GM12878 (cell line): ENCODE data around the gene GRIK5. TPM values are rescaled to one million over a fixed set of nuclear protein-coding genes. Genes with fewer than 3 reads are reported as not detected.

Experiments used
- ATAC-seq: fragments of 200-7000 bp; cut with Tn5 transposase; 3 replicates; pipeline ENCODE4 v1.9.1; 2020; ENCODE audit warnings: mild to moderate bottlenecking, moderate library complexity
- BruUV-seq: library from RNA; stranded (reverse); fragments of 400-500 nt; replicated peaks from 2 replicates; lab custom pipeline; 2021; lab: Mats Ljungman, UMichigan
- CTCF ChIA-PET: fragments of 300-600 bp; sonication (Branson Sonifier 250); formaldehyde crosslinking; extraction: SDS; loops from one replicate; lab custom pipeline; 2021; ENCODE audit warnings: inconsistent platforms; lab: Yijun Ruan, JAX
- POLR2A ChIA-PET: fragments of 350-600 bp; formaldehyde crosslinking; extraction: SDS; loops from one replicate; lab custom pipeline; 2021; ENCODE audit warnings: inconsistent platforms; lab: Charles Lee
- RAD21 ChIA-PET: fragments of 300-600 bp; sonication (Branson Sonifier 250); formaldehyde crosslinking; loops from one replicate; lab custom pipeline; 2023; ENCODE audit warnings: antibody characterized with exemption; ENCODE audit not compliant: unreplicated experiment; lab: Charles Lee
- SMC1A ChIA-PET: fragments of 300-600 bp; sonication (Branson Sonifier 250); formaldehyde crosslinking; loops from one replicate; lab custom pipeline; 2023; ENCODE audit not compliant: unreplicated experiment, uncharacterized antibody; lab: Charles Lee
- DNase-seq: peaks from one replicate; pipeline ENCODE4 v3.0.0-alpha.2; 2011; ENCODE audit warnings: low read depth, low spot score
- FAIRE-seq: peaks from 3 replicates; lab custom pipeline; 2011; peaks lifted over from hg19 to GRCh38; lab: Jason Lieb, UNC
- H2AFZ ChIP-seq: 2 replicates; pipeline ENCODE4 v1.6.0; 2011; ENCODE audit warnings: low read depth, low read length, control low read depth; ENCODE audit not compliant: control insufficient read depth
- H3K27ac ChIP-seq: 2 replicates; pipeline ENCODE4 v1.5.1; 2011; ENCODE audit warnings: control low read depth; ENCODE audit not compliant: control insufficient read depth, insufficient read depth
- H3K27me3 ChIP-seq, 2 experiments: replicated peaks in 1 of 2; 2 replicates each; pipeline versions ENCODE4 v1.6.0 to v1.6.1; 2011; ENCODE audit warnings: low read length in 1 of 2; ENCODE audit not compliant: control insufficient read depth in 2 of 2, insufficient read depth in 2 of 2
- H3K36me3 ChIP-seq, 2 experiments: 2 replicates each; pipeline ENCODE4 v1.5.1; 2011; ENCODE audit warnings: low read length in 1 of 2; ENCODE audit not compliant: control insufficient read depth in 2 of 2, insufficient read depth in 2 of 2
- H3K4me1 ChIP-seq: 2 replicates; pipeline ENCODE4 v1.6.1; 2011; ENCODE audit warnings: mild to moderate bottlenecking, low read length, moderate library complexity, mixed read lengths; ENCODE audit not compliant: control insufficient read depth, insufficient read depth
- H3K4me2 ChIP-seq: 2 replicates; pipeline ENCODE4 v1.6.0; 2011; ENCODE audit warnings: control low read depth; ENCODE audit not compliant: control insufficient read depth, insufficient read depth
- H3K4me3 ChIP-seq: fragments of 200-600 bp; sonication (generic); 2 replicates; pipeline ENCODE4 v1.5.1; 2016
- H3K79me2 ChIP-seq: 2 replicates; pipeline ENCODE4 v1.6.0; 2011; ENCODE audit warnings: low read length; ENCODE audit not compliant: control insufficient read depth, insufficient read depth
- H3K9ac ChIP-seq: 2 replicates; pipeline ENCODE4 v1.8.0; 2011; ENCODE audit warnings: low read length, control low read depth, mixed read lengths; ENCODE audit not compliant: control insufficient read depth, insufficient read depth
- H3K9me3 ChIP-seq: replicated peaks from 3 replicates; pipeline ENCODE4 v1.5.1; 2011; ENCODE audit warnings: mild to moderate bottlenecking, low read length; ENCODE audit not compliant: control insufficient read depth, insufficient read depth
- H4K20me1 ChIP-seq: 2 replicates; pipeline ENCODE4 v1.6.0; 2011; ENCODE audit not compliant: control insufficient read depth, insufficient read depth
- ESRRA ChIP-seq: IDR thresholded peaks from 2 replicates; pipeline ENCODE4 v1.6.1; 2012; ENCODE audit warnings: mild to moderate bottlenecking, low read length, improper control_type of control experiment
- MYB ChIP-seq: fragments of 150-350 bp; IDR thresholded peaks from 2 replicates; pipeline ENCODE4 v1.6.1; 2014; ENCODE audit warnings: mild to moderate bottlenecking, low read depth, low read length, borderline replicate concordance
- MYC ChIP-seq: IDR thresholded peaks from 2 replicates; pipeline ENCODE4 v1.6.1; 2011; ENCODE audit warnings: mild to moderate bottlenecking, low read length, moderate library complexity, inconsistent platforms; ENCODE audit not compliant: insufficient read depth, insufficient replicate concordance, insufficient read length, severe bottlenecking
- PAX5 ChIP-seq: IDR thresholded peaks from 2 replicates; pipeline ENCODE4 v1.6.1; 2011; ENCODE audit warnings: low read depth, low read length, borderline replicate concordance
- REST ChIP-seq: IDR thresholded peaks from 2 replicates; pipeline ENCODE4 v1.6.1; 2012; ENCODE audit warnings: mild to moderate bottlenecking, low read depth, low read length
- SREBF1 ChIP-seq: IDR thresholded peaks from 2 replicates; pipeline ENCODE4 v1.6.1; 2012; ENCODE audit warnings: mild to moderate bottlenecking, low read length
- TCF3 ChIP-seq: IDR thresholded peaks from 2 replicates; pipeline ENCODE4 v1.6.1; 2012; ENCODE audit warnings: low read depth, mild to moderate bottlenecking, low read length, borderline replicate concordance; ENCODE audit not compliant: insufficient read depth
- USF1 ChIP-seq: IDR thresholded peaks from 2 replicates; pipeline ENCODE4 v1.6.1; 2011; ENCODE audit warnings: borderline replicate concordance, low read depth, mild to moderate bottlenecking, moderate library complexity, mixed read lengths, low read length; ENCODE audit not compliant: insufficient read depth; ENCODE audit errors: extremely low read length
- WRNIP1 ChIP-seq: IDR thresholded peaks from 2 replicates; pipeline ENCODE4 v1.6.1; 2011; ENCODE audit warnings: low read depth, low read length, improper control_type of control experiment, borderline replicate concordance
- ZNF217 ChIP-seq: fragments of 450-650 bp; IDR thresholded peaks from 2 replicates; pipeline ENCODE4 v1.6.1; 2017; ENCODE audit warnings: antibody characterized with exemption, mild to moderate bottlenecking
- WGBS: methylation state at CpG from one replicate; pipeline ENCODE4 v1.1.6; 2016; ENCODE audit warnings: low lambda C conversion rate; ENCODE audit not compliant: insufficient replicate concordance, insufficient coverage; ENCODE audit errors: missing lambda C conversion rate; 5-methylcytosine and 5-hydroxymethylcytosine counted together
- in situ Hi-C: fragments of 300-500 bp; cut with MboI; formaldehyde crosslinking; loops from 9 replicates; pipeline ENCODE4 v1.14.3; 2018; ENCODE audit warnings: mixed read lengths
- intact Hi-C: fragments of 100-400 bp; cut with micrococcal nuclease; formaldehyde crosslinking; loops from one replicate; pipeline ENCODE4 v1.14.2; 2022; ENCODE audit not compliant: unreplicated experiment
- polyA plus RNA-seq, 11 experiments: library from polyadenylated mRNA; depleted of rRNA in 4 of 11; unstranded in 6 of 11; stranded (reverse) in 5 of 11; fragments of >200 nt; fragmentation: Nextera tagmentation in 4 of 11; fragmentation: Illumina TruSeq in 1 of 11; extraction: Ambion mirVana in 4 of 11; extraction: Trizol in 1 of 11; gene quantifications; 1 replicate in 1 of 11; 2 replicates in 10 of 11; pipeline versions ENCODE4 v1.2.1 to v1.2.3, GENCODE V29; 2011 to 2016; ENCODE audit warnings: inconsistent platforms in 2 of 11, missing spikeins in 2 of 11, low read depth in 1 of 11
- total RNA-seq, 4 experiments: library from RNA; depleted of rRNA in 3 of 4; stranded (reverse); fragments of >200 nt in 3 of 4; fragmentation: Illumina TruSeq in 1 of 4; extraction: Trizol in 1 of 4; gene quantifications; 2 replicates each; pipeline versions ENCODE4 v1.2.1 to v1.2.3, GENCODE V29; 2013 to 2021
- TF ChIP-seq, protein P1 (sequence below): fragments of 450-650 bp; IDR thresholded peaks from 2 replicates; pipeline ENCODE4 v1.6.1; 2016; ENCODE audit warnings: mild to moderate bottlenecking, moderate library complexity, borderline replicate concordance

GRIK5 gene
- total and polyA plus RNA-seq, 10 of the 15 experiments (the other 5 are each of a cell fraction or from before 2014, with no cell fraction given) = 0.03 to 0.23 (median 0.07) TPM; not detected in 3

GRCh38 chr19:42069619-42070351 lies at the start of gene GRIK5 (continued):
- TF ChIP-seq REST (no peak), MYC (no peak)

DNA sequence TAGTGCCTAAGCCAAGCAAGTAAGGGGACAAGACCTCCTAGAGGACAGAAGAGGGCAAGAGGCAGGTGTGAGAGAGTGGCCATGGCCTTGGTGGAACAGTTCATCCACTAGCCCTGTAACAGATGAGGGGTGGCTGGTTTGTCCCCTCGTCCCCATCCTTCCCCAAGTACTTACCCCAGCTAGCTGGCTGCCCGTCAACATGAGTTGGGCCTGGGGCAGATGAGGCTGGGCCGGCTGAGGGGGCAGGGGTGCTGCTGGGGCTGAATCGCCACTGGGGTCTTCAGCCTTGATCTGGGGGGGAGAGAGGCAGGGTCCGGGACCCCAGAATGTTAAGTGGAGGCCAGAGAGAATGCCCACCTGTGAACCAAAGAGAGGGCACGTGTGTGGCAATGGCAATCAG lies 47.1 kb upstream of the GRIK5 start:
- no peak overlapping the region for H3K4me3 ChIP-seq
- POLR2A ChIA-PET = interaction anchor here (5.0 to 5.1 kb wide), 2 partner anchors 7 to 11 kb away, joined by 67 to 75 read pairs; no protein-coding TSS in a partner anchor
- in situ Hi-C loops = no loop called here
- DNase-seq (no peak), FAIRE-seq (no peak), ATAC-seq (no peak)
- BruUV-seq = no TSS peak
- no peak overlapping the region for H3K27ac ChIP-seq
- H4K20me1 ChIP-seq = no peaks in the 10 kb centered on the region
- intact Hi-C loops = no loop called here
- peaks cover 4% of the 10 kb centered on the region for H3K79me2 ChIP-seq
- WGBS = 82% methylated on average over 5 of the region's 6 CpGs
- H3K9ac ChIP-seq = no peak overlapping the region
- RAD21 ChIA-PET = interaction anchor here (4.1 to 6.5 kb wide), 2 partner anchors 11 to 15 kb away, joined by 51 to 92 read pairs; partner anchors contain the start of gene POU2F2
- H3K4me2 ChIP-seq = no peak overlapping the region
- H2AFZ ChIP-seq = no peak overlapping the region
- SMC1A ChIA-PET = interaction anchor here (10.2 kb wide), 1 partner anchor 9 kb away, joined by 223 read pairs; no protein-coding TSS in a partner anchor
- CTCF ChIA-PET = interaction anchor here (1.6 to 10.9 kb wide), 4 partner anchors 6 to 322 kb away, joined by 6 to 197 read pairs (median 125); partner anchors contain the start of gene POU2F2
- H3K9me3 ChIP-seq = no peaks in the 10 kb centered on the region
- H3K4me1 ChIP-seq = peaks cover 55% of the 10 kb centered on the region
- H3K36me3 ChIP-seq = peaks cover 19 to 37% of the 10 kb centered on the region in 2 experiments; a peak in 3 of 4 replicates
- H3K27me3 ChIP-seq = no peaks in the 10 kb centered on the region
- TF ChIP-seq SREBF1 (no peak), TCF3 (no peak), MYC (no peak), WRNIP1 (no peak), ZNF217 (no peak), PAX5 (no peak), ESRRA (no peak), MYB (no peak), USF1 (no peak)
- TF ChIP-seq, protein P1, sequence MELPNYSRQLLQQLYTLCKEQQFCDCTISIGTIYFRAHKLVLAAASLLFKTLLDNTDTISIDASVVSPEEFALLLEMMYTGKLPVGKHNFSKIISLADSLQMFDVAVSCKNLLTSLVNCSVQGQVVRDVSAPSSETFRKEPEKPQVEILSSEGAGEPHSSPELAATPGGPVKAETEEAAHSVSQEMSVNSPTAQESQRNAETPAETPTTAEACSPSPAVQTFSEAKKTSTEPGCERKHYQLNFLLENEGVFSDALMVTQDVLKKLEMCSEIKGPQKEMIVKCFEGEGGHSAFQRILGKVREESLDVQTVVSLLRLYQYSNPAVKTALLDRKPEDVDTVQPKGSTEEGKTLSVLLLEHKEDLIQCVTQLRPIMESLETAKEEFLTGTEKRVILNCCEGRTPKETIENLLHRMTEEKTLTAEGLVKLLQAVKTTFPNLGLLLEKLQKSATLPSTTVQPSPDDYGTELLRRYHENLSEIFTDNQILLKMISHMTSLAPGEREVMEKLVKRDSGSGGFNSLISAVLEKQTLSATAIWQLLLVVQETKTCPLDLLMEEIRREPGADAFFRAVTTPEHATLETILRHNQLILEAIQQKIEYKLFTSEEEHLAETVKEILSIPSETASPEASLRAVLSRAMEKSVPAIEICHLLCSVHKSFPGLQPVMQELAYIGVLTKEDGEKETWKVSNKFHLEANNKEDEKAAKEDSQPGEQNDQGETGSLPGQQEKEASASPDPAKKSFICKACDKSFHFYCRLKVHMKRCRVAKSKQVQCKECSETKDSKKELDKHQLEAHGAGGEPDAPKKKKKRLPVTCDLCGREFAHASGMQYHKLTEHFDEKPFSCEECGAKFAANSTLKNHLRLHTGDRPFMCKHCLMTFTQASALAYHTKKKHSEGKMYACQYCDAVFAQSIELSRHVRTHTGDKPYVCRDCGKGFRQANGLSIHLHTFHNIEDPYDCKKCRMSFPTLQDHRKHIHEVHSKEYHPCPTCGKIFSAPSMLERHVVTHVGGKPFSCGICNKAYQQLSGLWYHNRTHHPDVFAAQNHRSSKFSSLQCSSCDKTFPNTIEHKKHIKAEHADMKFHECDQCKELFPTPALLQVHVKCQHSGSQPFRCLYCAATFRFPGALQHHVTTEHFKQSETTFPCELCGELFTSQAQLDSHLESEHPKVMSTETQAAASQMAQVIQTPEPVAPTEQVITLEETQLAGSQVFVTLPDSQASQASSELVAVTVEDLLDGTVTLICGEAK = no peak
